SK-N-SH (cell line): Measurements from ENCODE around the gene SLC35A3. TPM values are rescaled to one million over a fixed set of nuclear protein-coding genes. Genes with fewer than 3 reads are reported as not detected.

ENCODE experiments used
- CTCF ChIA-PET: fragments of 300-600, 350-600 bp; formaldehyde crosslinking; extraction: SDS; loops from one replicate; lab custom pipeline; 2021; lab: Yijun Ruan, JAX
- POLR2A ChIA-PET: fragments of 350-600 bp; sonication (Branson Sonifier 250); formaldehyde crosslinking; extraction: SDS; loops from one replicate; lab custom pipeline; 2020; ENCODE audit warnings: antibody characterized with exemption, inconsistent platforms; lab: Yijun Ruan, JAX
- DNase-seq: peaks from one replicate; pipeline ENCODE4 v3.0.0; 2012
- H2AFZ ChIP-seq: fragments of 200-600 bp; sonication (generic); 2 replicates; pipeline ENCODE4 v1.8.1; 2016; ENCODE audit warnings: antibody characterized with exemption, mild to moderate bottlenecking, low read depth
- H3F3A ChIP-seq: fragments of 200-600 bp; sonication (generic); replicated peaks from 2 replicates; pipeline ENCODE3; 2016; ENCODE audit warnings: antibody characterized with exemption, mild to moderate bottlenecking; ENCODE audit not compliant: insufficient read depth
- H3K27ac ChIP-seq, 2 experiments: fragments of 200-500 bp in 1 of 2; fragments of 200-600 bp in 1 of 2; sonication (Bioruptor generic) in 1 of 2; sonication (generic), shearing (Covaris generic) in 1 of 2; 2 replicates each; pipeline versions ENCODE4 v1.5.1 to v1.6.1; 2014 to 2016; ENCODE audit warnings: low read depth in 2 of 2, inconsistent platforms in 1 of 2, low read length in 1 of 2, mild to moderate bottlenecking in 1 of 2, mixed read lengths in 1 of 2
- H3K27me3 ChIP-seq: fragments of 200-600 bp; sonication (generic), shearing (Covaris generic); 2 replicates; pipeline ENCODE4 v1.6.1; 2016; ENCODE audit warnings: mixed run types; ENCODE audit not compliant: insufficient read depth
- H3K36me3 ChIP-seq, 2 experiments: fragments of 200-500 bp in 1 of 2; fragments of 200-600 bp in 1 of 2; sonication (Bioruptor generic) in 1 of 2; sonication (generic) in 1 of 2; replicated peaks in 1 of 2; 2 replicates each; pipeline versions ENCODE3 to v1.5.1; 2014 to 2016; ENCODE audit warnings: low read length in 1 of 2, mild to moderate bottlenecking in 1 of 2; ENCODE audit not compliant: insufficient read depth in 2 of 2, control insufficient read depth in 1 of 2
- H3K4me1 ChIP-seq, 2 experiments: fragments of 200-500 bp in 1 of 2; fragments of 200-600 bp in 1 of 2; sonication (Bioruptor generic) in 1 of 2; sonication (generic), shearing (Covaris generic) in 1 of 2; 2 replicates each; pipeline versions ENCODE4 v1.5.1 to v1.6.1; 2014 to 2016; ENCODE audit warnings: low read depth in 1 of 2, low read length in 1 of 2, mixed run types in 1 of 2; ENCODE audit not compliant: insufficient read depth in 2 of 2, control insufficient read depth in 1 of 2
- H3K4me2 ChIP-seq: fragments of 200-600 bp; sonication (generic), shearing (Covaris generic); 2 replicates; pipeline ENCODE4 v1.6.1; 2017; ENCODE audit warnings: mixed run types
- H3K4me3 ChIP-seq, 2 experiments: fragments of 200-500 bp in 1 of 2; fragments of 200-600 bp in 1 of 2; sonication (Bioruptor generic) in 1 of 2; sonication (generic), shearing (Covaris generic) in 1 of 2; 2 replicates each; pipeline versions ENCODE4 v1.5.1 to v1.8.1; 2014 to 2016; ENCODE audit warnings: low read depth in 2 of 2, inconsistent platforms in 1 of 2, low read length in 1 of 2, mild to moderate bottlenecking in 1 of 2, mixed read lengths in 1 of 2, moderate library complexity in 1 of 2
- H3K79me2 ChIP-seq: fragments of 200-600 bp; sonication (generic); 2 replicates; pipeline ENCODE4 v1.8.1; 2017; ENCODE audit warnings: mild to moderate bottlenecking; ENCODE audit not compliant: insufficient read depth
- H3K9ac ChIP-seq: fragments of 200-600 bp; sonication (generic); 2 replicates; pipeline ENCODE4 v1.6.1; 2017; ENCODE audit warnings: mixed run types
- H3K9me2 ChIP-seq: fragments of 200-600 bp; sonication (generic); 2 replicates; pipeline ENCODE4 v1.6.1; 2017; ENCODE audit warnings: mixed run types
- H3K9me3 ChIP-seq: fragments of 200-600 bp; sonication (generic); 2 replicates; pipeline ENCODE4 v1.6.1; 2017; ENCODE audit warnings: mixed run types, mild to moderate bottlenecking, moderate library complexity
- H4K20me1 ChIP-seq: fragments of 200-600 bp; sonication (generic); 2 replicates; pipeline ENCODE4 v1.6.1; 2017; ENCODE audit warnings: mild to moderate bottlenecking, mixed run types; ENCODE audit not compliant: insufficient read depth
- CHD2 ChIP-seq: fragments of 150-350 bp; IDR thresholded peaks from 2 replicates; pipeline ENCODE4 v1.6.1; 2018; ENCODE audit warnings: low read length; ENCODE audit not compliant: partially characterized antibody
- ELF1 ChIP-seq: IDR thresholded peaks from 2 replicates; pipeline ENCODE4 v1.4.0; 2012
- EP300 ChIP-seq, 2 experiments: IDR thresholded peaks; 2 replicates each; pipeline versions ENCODE4 v1.4.0 to v1.6.1; 2012; ENCODE audit warnings: borderline replicate concordance in 1 of 2, low read depth in 1 of 2, low read length in 1 of 2
- FOXJ3 ChIP-seq: sonication (generic); formaldehyde crosslinking; IDR thresholded peaks from 2 replicates; pipeline ENCODE4 v1.5.1; 2020; ENCODE audit warnings: mild to moderate bottlenecking, missing genetic modification reagents
- GABPA ChIP-seq: IDR thresholded peaks from 2 replicates; pipeline ENCODE4 v1.4.0; 2012; ENCODE audit warnings: low read depth, mild to moderate bottlenecking
- MEF2A ChIP-seq: IDR thresholded peaks from 2 replicates; pipeline ENCODE4 v1.4.0; 2012; ENCODE audit warnings: low read depth, borderline replicate concordance
- MXI1 ChIP-seq: IDR thresholded peaks from 2 replicates; pipeline ENCODE4 v1.6.1; 2012; ENCODE audit warnings: mild to moderate bottlenecking, low read depth, low read length, improper control_type of control experiment
- NFIC ChIP-seq: IDR thresholded peaks from 2 replicates; pipeline ENCODE4 v1.4.0; 2012; ENCODE audit warnings: borderline replicate concordance
- NRF1 ChIP-seq: IDR thresholded peaks from 2 replicates; pipeline ENCODE4 v1.6.1; 2012; ENCODE audit warnings: low read depth, mild to moderate bottlenecking, low read length
- RXRA ChIP-seq: IDR thresholded peaks from 2 replicates; pipeline ENCODE4 v1.4.0; 2012; ENCODE audit warnings: low read depth, mild to moderate bottlenecking, borderline replicate concordance
- TAF1 ChIP-seq: IDR thresholded peaks from 2 replicates; pipeline ENCODE4 v1.6.1; 2012; ENCODE audit warnings: low read depth, mild to moderate bottlenecking, low read length, moderate library complexity, borderline replicate concordance
- TCF12 ChIP-seq: IDR thresholded peaks from 2 replicates; pipeline ENCODE4 v1.4.0; 2012
- TEAD4 ChIP-seq: IDR thresholded peaks from 2 replicates; pipeline ENCODE4 v1.4.0; 2012; ENCODE audit warnings: mild to moderate bottlenecking, borderline replicate concordance; ENCODE audit not compliant: insufficient read depth
- WGBS: methylation state at CpG from one replicate; pipeline ENCODE4 v1.1.6; 2017; ENCODE audit warnings: low lambda C conversion rate; 5-methylcytosine and 5-hydroxymethylcytosine counted together
- polyA plus RNA-seq, 3 experiments: library from polyadenylated mRNA; depleted of rRNA; stranded (reverse); fragments of >200 nt; gene quantifications; 2 replicates each; pipeline ENCODE4 v1.2.3, GENCODE V29; 2012
- TF ChIP-seq, protein P1 (sequence below): IDR thresholded peaks from 2 replicates; pipeline ENCODE4; 2012
- TF ChIP-seq, protein P2 (sequence below): IDR thresholded peaks from 2 replicates; pipeline ENCODE4 v1.4.0; 2012; ENCODE audit warnings: low read depth, borderline replicate concordance
- TF ChIP-seq, protein P3 (sequence below): IDR thresholded peaks from 2 replicates; pipeline ENCODE4 v1.4.0; 2012; ENCODE audit warnings: low read depth, borderline replicate concordance
- TF ChIP-seq, protein P4 (sequence below): IDR thresholded peaks from 2 replicates; pipeline ENCODE4 v1.4.0; 2012; ENCODE audit warnings: low read depth
- TF ChIP-seq, protein P5 (sequence below): fragments of 150-350 bp; IDR thresholded peaks from 2 replicates; pipeline ENCODE4 v1.6.1; 2017; ENCODE audit warnings: antibody characterized with exemption, low read length, low read depth, borderline replicate concordance
- TF ChIP-seq, protein P6 (sequence below): IDR thresholded peaks from 2 replicates; pipeline ENCODE4 v1.6.1; 2012; ENCODE audit warnings: mild to moderate bottlenecking, low read depth, low read length, moderate library complexity

SLC35A3 gene
- polyA plus RNA-seq, 1 of the 3 experiments (the other 2 are of a cell fraction): 5.7 TPM

DNA sequence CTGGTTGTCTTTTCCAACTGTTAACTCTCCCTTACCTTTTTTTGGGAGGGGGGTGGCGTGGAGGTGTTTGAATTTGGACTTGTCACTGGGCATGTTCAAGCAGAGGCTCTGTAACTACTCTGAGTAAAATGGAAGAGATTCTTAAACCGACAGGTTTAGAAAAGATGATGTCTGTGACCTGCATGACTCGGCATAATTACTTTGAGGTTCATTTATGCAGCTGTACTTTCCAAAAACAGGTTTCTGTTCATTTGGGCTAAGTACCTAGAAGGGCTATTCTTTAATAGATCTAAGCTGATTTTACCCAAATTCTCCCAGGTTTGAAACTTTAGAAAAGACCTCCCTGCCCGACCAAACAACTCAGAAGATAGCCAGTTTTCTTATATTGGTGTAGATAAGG lies 80.3 kb downstream of the SLC35A3 start:
- DNase-seq: no peak
- peaks cover 83% of the 10 kb centered on the region for H3K79me2 ChIP-seq
- peaks cover 26% of the 10 kb centered on the region; the same call in 1 of the 2 replicates for H4K20me1 ChIP-seq
- H3K4me2 ChIP-seq: no peak overlapping the region
- WGBS: 93% methylated on average over 4 of the region's 4 CpGs
- H3F3A ChIP-seq: peaks cover 6% of the 10 kb centered on the region
- TF ChIP-seq GABPA (no peak), CHD2 (no peak), TCF12 (no peak), RXRA (no peak), MXI1 (no peak), FOXJ3 (no peak), NRF1 (no peak), NFIC (no peak)
- TF ChIP-seq, protein P1, sequence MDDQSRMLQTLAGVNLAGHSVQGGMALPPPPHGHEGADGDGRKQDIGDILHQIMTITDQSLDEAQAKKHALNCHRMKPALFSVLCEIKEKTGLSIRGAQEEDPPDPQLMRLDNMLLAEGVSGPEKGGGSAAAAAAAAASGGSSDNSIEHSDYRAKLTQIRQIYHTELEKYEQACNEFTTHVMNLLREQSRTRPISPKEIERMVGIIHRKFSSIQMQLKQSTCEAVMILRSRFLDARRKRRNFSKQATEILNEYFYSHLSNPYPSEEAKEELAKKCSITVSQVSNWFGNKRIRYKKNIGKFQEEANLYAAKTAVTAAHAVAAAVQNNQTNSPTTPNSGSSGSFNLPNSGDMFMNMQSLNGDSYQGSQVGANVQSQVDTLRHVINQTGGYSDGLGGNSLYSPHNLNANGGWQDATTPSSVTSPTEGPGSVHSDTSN: no peak
- TF ChIP-seq, protein P2, sequence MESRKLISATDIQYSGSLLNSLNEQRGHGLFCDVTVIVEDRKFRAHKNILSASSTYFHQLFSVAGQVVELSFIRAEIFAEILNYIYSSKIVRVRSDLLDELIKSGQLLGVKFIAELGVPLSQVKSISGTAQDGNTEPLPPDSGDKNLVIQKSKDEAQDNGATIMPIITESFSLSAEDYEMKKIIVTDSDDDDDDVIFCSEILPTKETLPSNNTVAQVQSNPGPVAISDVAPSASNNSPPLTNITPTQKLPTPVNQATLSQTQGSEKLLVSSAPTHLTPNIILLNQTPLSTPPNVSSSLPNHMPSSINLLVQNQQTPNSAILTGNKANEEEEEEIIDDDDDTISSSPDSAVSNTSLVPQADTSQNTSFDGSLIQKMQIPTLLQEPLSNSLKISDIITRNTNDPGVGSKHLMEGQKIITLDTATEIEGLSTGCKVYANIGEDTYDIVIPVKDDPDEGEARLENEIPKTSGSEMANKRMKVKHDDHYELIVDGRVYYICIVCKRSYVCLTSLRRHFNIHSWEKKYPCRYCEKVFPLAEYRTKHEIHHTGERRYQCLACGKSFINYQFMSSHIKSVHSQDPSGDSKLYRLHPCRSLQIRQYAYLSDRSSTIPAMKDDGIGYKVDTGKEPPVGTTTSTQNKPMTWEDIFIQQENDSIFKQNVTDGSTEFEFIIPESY: no peak
- TF ChIP-seq, protein P3, sequence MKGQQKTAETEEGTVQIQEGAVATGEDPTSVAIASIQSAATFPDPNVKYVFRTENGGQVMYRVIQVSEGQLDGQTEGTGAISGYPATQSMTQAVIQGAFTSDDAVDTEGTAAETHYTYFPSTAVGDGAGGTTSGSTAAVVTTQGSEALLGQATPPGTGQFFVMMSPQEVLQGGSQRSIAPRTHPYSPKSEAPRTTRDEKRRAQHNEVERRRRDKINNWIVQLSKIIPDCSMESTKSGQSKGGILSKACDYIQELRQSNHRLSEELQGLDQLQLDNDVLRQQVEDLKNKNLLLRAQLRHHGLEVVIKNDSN: no peak
- TF ChIP-seq, protein P4, sequence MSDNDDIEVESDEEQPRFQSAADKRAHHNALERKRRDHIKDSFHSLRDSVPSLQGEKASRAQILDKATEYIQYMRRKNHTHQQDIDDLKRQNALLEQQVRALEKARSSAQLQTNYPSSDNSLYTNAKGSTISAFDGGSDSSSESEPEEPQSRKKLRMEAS: no peak
- no peak overlapping the region for H2AFZ ChIP-seq
- no peaks in the 10 kb centered on the region for H3K9me2 ChIP-seq
- CTCF ChIA-PET: no interaction called here
- H3K4me1 ChIP-seq: peaks cover 3 to 8% of the 10 kb centered on the region in 2 experiments; a peak in 3 of 4 replicates
- H3K9me3 ChIP-seq: no peaks in the 10 kb centered on the region
- no peak overlapping the region for H3K9ac ChIP-seq
- POLR2A ChIA-PET: no interaction called here
- no peaks in the 10 kb centered on the region for H3K27me3 ChIP-seq
- peaks cover 2 to 14% of the 10 kb centered on the region in 2 experiments for H3K36me3 ChIP-seq
- no peak overlapping the region for H3K4me3 ChIP-seq
- H3K27ac ChIP-seq: no peak overlapping the region

DNA sequence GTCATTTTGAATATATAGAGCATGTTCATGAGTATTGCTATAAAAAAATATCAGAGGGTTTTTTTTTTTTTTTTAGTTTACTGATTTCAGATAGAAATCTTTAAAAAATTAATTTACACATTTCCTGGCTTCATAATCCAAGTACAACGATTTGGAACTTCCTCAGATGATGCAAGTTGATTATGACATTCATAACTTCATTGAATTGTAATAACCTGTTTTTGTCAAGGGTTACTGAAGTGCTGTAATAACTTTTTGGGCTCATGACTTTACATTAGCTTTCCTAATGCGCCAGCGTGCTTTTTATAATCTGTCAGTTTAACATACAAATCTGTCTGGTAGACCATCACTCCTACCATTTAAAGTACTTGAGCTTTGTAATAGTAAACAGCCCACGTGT lies 81.6 kb downstream of the SLC35A3 start:
- ChIA-PET POLR2A (no interaction called here), CTCF (interaction anchor here (1.1 kb wide), 1 partner anchor 21 kb away, joined by 3 read pairs; no protein-coding TSS in a partner anchor)
- Histone ChIP-seq H3K9me2 (no peaks in the 10 kb centered on the region), H3K27ac (no peak overlapping the region), H3K9ac (no peak overlapping the region), H3K27me3 (no peaks in the 10 kb centered on the region), H3K36me3 (peaks cover 2 to 12% of the 10 kb centered on the region in 2 experiments), H3F3A (peaks cover 6% of the 10 kb centered on the region), H2AFZ (no peak overlapping the region), H3K9me3 (no peaks in the 10 kb centered on the region), H3K79me2 (peaks cover 83% of the 10 kb centered on the region), H3K4me2 (no peak overlapping the region), H3K4me1 (peaks cover 3 to 8% of the 10 kb centered on the region in 2 experiments; a peak in 3 of 4 replicates), H3K4me3 (no peak overlapping the region), H4K20me1 (peaks cover 23% of the 10 kb centered on the region; the same call in 1 of the 2 replicates)
- WGBS: 90% methylated on average over 4 of the region's 4 CpGs
- no peak for DNase-seq
- TF ChIP-seq CHD2: no peak
- no peak for TF ChIP-seq FOXJ3
- no peak for TF ChIP-seq MEF2A
- TF ChIP-seq TEAD4: no peak
- no peak for TF ChIP-seq ELF1
- TF ChIP-seq, protein P5, sequence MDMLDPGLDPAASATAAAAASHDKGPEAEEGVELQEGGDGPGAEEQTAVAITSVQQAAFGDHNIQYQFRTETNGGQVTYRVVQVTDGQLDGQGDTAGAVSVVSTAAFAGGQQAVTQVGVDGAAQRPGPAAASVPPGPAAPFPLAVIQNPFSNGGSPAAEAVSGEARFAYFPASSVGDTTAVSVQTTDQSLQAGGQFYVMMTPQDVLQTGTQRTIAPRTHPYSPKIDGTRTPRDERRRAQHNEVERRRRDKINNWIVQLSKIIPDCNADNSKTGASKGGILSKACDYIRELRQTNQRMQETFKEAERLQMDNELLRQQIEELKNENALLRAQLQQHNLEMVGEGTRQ: no peak
- TF ChIP-seq EP300 (IDR thresholded peaks at IDR 0.05; ENCODE audit: borderline replicate concordance in 1 of 2, low read depth in 1 of 2, low read length in 1 of 2): no peak
- TF ChIP-seq, protein P6, sequence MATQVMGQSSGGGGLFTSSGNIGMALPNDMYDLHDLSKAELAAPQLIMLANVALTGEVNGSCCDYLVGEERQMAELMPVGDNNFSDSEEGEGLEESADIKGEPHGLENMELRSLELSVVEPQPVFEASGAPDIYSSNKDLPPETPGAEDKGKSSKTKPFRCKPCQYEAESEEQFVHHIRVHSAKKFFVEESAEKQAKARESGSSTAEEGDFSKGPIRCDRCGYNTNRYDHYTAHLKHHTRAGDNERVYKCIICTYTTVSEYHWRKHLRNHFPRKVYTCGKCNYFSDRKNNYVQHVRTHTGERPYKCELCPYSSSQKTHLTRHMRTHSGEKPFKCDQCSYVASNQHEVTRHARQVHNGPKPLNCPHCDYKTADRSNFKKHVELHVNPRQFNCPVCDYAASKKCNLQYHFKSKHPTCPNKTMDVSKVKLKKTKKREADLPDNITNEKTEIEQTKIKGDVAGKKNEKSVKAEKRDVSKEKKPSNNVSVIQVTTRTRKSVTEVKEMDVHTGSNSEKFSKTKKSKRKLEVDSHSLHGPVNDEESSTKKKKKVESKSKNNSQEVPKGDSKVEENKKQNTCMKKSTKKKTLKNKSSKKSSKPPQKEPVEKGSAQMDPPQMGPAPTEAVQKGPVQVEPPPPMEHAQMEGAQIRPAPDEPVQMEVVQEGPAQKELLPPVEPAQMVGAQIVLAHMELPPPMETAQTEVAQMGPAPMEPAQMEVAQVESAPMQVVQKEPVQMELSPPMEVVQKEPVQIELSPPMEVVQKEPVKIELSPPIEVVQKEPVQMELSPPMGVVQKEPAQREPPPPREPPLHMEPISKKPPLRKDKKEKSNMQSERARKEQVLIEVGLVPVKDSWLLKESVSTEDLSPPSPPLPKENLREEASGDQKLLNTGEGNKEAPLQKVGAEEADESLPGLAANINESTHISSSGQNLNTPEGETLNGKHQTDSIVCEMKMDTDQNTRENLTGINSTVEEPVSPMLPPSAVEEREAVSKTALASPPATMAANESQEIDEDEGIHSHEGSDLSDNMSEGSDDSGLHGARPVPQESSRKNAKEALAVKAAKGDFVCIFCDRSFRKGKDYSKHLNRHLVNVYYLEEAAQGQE: no peak
- TF ChIP-seq TAF1: no peak
